IMR-90 (cell line): ENCODE results near the gene PDGFA. TPM values are rescaled to one million over a fixed set of nuclear protein-coding genes. Genes with fewer than 3 reads are reported as not detected.
A peak's percentile ranks its signal among the peaks of the same experiment; 100 is the strongest.

Source experiments
- ATAC-seq: fragments of 200-7000 bp; cut with Tn5 transposase; 2 replicates; pipeline ENCODE4 v1.9.1; 2020; ENCODE audit warnings: low read depth, mild to moderate bottlenecking, moderate library complexity
- BruUV-seq: library from RNA; stranded (reverse); fragments of 400-500 nt; replicated peaks from 2 replicates; lab custom pipeline; 2021; lab: Mats Ljungman, UMichigan
- CTCF ChIA-PET: fragments of 300-600 bp; formaldehyde crosslinking; extraction: SDS; loops from one replicate; lab custom pipeline; 2021; ENCODE audit warnings: antibody characterized with exemption; lab: Yijun Ruan, JAX
- POLR2A ChIA-PET: fragments of 300-600 bp; sonication (Branson Sonifier 250); formaldehyde crosslinking; loops from one replicate; lab custom pipeline; 2022; ENCODE audit warnings: antibody characterized with exemption; ENCODE audit not compliant: unreplicated experiment; lab: Charles Lee
- DNase-seq: peaks from one replicate; pipeline ENCODE4 v3.0.0; 2013
- H2AFZ ChIP-seq: replicated peaks from 2 replicates; pipeline ENCODE3; 2013; ENCODE audit warnings: low read length, mild to moderate bottlenecking; ENCODE audit not compliant: poor library complexity
- H2AK5ac ChIP-seq: 2 replicates; pipeline ENCODE4 v1.6.1; 2013; ENCODE audit warnings: low read depth, low read length, inconsistent platforms
- H2AK9ac ChIP-seq: replicated peaks from 2 replicates; pipeline ENCODE3; 2013; ENCODE audit warnings: mild to moderate bottlenecking, low read depth, low read length, moderate library complexity; ENCODE audit not compliant: poor library complexity
- H2BK120ac ChIP-seq: 2 replicates; pipeline ENCODE4 v1.6.1; 2013; ENCODE audit warnings: low read depth, low read length, inconsistent platforms
- H2BK15ac ChIP-seq: 3 replicates; pipeline ENCODE4 v1.6.1; 2013; ENCODE audit warnings: low read depth, low read length, inconsistent platforms
- H2BK20ac ChIP-seq: 2 replicates; pipeline ENCODE4 v1.6.1; 2013; ENCODE audit warnings: low read depth, mild to moderate bottlenecking, inconsistent platforms, low read length, moderate library complexity
- H2BK5ac ChIP-seq: 2 replicates; pipeline ENCODE4 v1.6.1; 2013; ENCODE audit warnings: mild to moderate bottlenecking, low read depth, low read length, inconsistent platforms; ENCODE audit not compliant: poor library complexity, severe bottlenecking
- H3K14ac ChIP-seq: replicated peaks from 2 replicates; pipeline ENCODE4 v1.6.1; 2013; ENCODE audit warnings: low read depth, low read length, inconsistent platforms
- H3K18ac ChIP-seq: 2 replicates; pipeline ENCODE4 v1.6.1; 2013; ENCODE audit warnings: low read depth, low read length, control low read depth
- H3K23ac ChIP-seq: 2 replicates; pipeline ENCODE4 v1.6.1; 2013; ENCODE audit warnings: low read depth, low read length, inconsistent platforms
- H3K27ac ChIP-seq: 2 replicates; pipeline ENCODE4 v1.5.1; 2013; ENCODE audit warnings: mild to moderate bottlenecking, control low read depth, low read length; ENCODE audit not compliant: insufficient read depth
- H3K27me3 ChIP-seq: 2 replicates; pipeline ENCODE4 v1.6.1; 2013; ENCODE audit warnings: low read length; ENCODE audit not compliant: control insufficient read depth, insufficient read depth
- H3K36me3 ChIP-seq: 2 replicates; pipeline ENCODE4 v1.6.1; 2013; ENCODE audit warnings: low read length, mixed read lengths; ENCODE audit not compliant: control insufficient read depth, insufficient read depth
- H3K4ac ChIP-seq: 2 replicates; pipeline ENCODE4 v1.6.1; 2013; ENCODE audit warnings: low read depth, low read length, inconsistent platforms
- H3K4me1 ChIP-seq: 2 replicates; pipeline ENCODE4 v1.6.1; 2013; ENCODE audit warnings: low read length, mixed read lengths; ENCODE audit not compliant: control insufficient read depth, insufficient read depth
- H3K4me2 ChIP-seq: 2 replicates; pipeline ENCODE4 v1.6.1; 2013; ENCODE audit warnings: low read depth, mild to moderate bottlenecking, control low read depth, low read length, moderate library complexity
- H3K4me3 ChIP-seq: 2 replicates; pipeline ENCODE4 v1.5.1; 2013; ENCODE audit warnings: low read depth, mild to moderate bottlenecking, control low read depth, low read length, moderate library complexity; ENCODE audit not compliant: insufficient read depth
- H3K56ac ChIP-seq: 2 replicates; pipeline ENCODE4 v1.6.1; 2013; ENCODE audit warnings: low read length, inconsistent platforms; ENCODE audit not compliant: insufficient read depth; ENCODE audit errors: extremely low read depth
- H3K79me1 ChIP-seq, 2 experiments: 2 replicates each; pipeline ENCODE4 v1.6.1; 2013; ENCODE audit warnings: low read length in 2 of 2, inconsistent platforms in 1 of 2, low read depth in 1 of 2
- H3K9ac ChIP-seq: 2 replicates; pipeline ENCODE4 v1.6.1; 2013; ENCODE audit warnings: low read depth, low read length, control low read depth
- H3K9me1 ChIP-seq: 2 replicates; pipeline ENCODE4 v1.6.1; 2013; ENCODE audit warnings: low read length, inconsistent platforms; ENCODE audit not compliant: insufficient read depth
- H3K9me3 ChIP-seq: 2 replicates; pipeline ENCODE4 v1.6.1; 2013; ENCODE audit warnings: low read length; ENCODE audit not compliant: control insufficient read depth, insufficient read depth
- H4K20me1 ChIP-seq: 2 replicates; pipeline ENCODE4 v1.6.1; 2013; ENCODE audit warnings: low read length, inconsistent platforms; ENCODE audit not compliant: insufficient read depth
- H4K5ac ChIP-seq: 2 replicates; pipeline ENCODE4 v1.6.1; 2013; ENCODE audit warnings: mild to moderate bottlenecking, low read depth, low read length, control low read depth
- H4K8ac ChIP-seq, 2 experiments: 2 replicates each; pipeline ENCODE4 v1.6.1; 2013; ENCODE audit warnings: low read depth in 2 of 2, low read length in 2 of 2, control low read depth in 1 of 2, inconsistent platforms in 1 of 2
- H4K91ac ChIP-seq: 2 replicates; pipeline ENCODE4 v1.6.1; 2013; ENCODE audit warnings: low read depth, low read length, inconsistent platforms; ENCODE audit not compliant: insufficient read depth
- CEBPB ChIP-seq: IDR thresholded peaks from 2 replicates; pipeline ENCODE4 v1.6.1; 2012; ENCODE audit warnings: low read depth, low read length, improper control_type of control experiment
- MAZ ChIP-seq: IDR thresholded peaks from 2 replicates; pipeline ENCODE4 v1.6.1; 2012; ENCODE audit warnings: low read depth, mild to moderate bottlenecking, low read length, improper control_type of control experiment, moderate library complexity, borderline replicate concordance
- MXI1 ChIP-seq: IDR thresholded peaks from 2 replicates; pipeline ENCODE4 v1.6.1; 2012; ENCODE audit warnings: low read depth, mild to moderate bottlenecking, low read length, moderate library complexity, borderline replicate concordance
- POLR2A ChIP-seq: IDR thresholded peaks from 2 replicates; pipeline ENCODE4 v1.6.1; 2012; ENCODE audit warnings: mild to moderate bottlenecking, low read depth, low read length
- SMC3 ChIP-seq: fragments of 150-350 bp; IDR thresholded peaks from 2 replicates; pipeline ENCODE4 v1.6.1; 2016; ENCODE audit warnings: low read depth, mild to moderate bottlenecking, antibody characterized with exemption, low read length, moderate library complexity
- WGBS, 2 experiments: methylation state at CpG; one replicate each; pipeline versions ENCODE4 v1.1.5 to v1.1.7; 2013; ENCODE audit warnings: missing lambda C conversion rate in 2 of 2; ENCODE audit not compliant: insufficient read length in 1 of 2; ENCODE audit errors: extremely low coverage in 2 of 2; 5-methylcytosine and 5-hydroxymethylcytosine counted together
- dilution Hi-C: fragments of 300-500 bp; cut with HindIII; formaldehyde crosslinking; loops from one replicate; pipeline ENCODE4 v1.14.3; 2018; ENCODE audit warnings: low sequenced_read_pairs; ENCODE audit not compliant: unreplicated experiment
- in situ Hi-C: fragments of 300-500 bp; cut with MboI; formaldehyde crosslinking; loops from 3 replicates; pipeline ENCODE4 v1.14.3; 2019; ENCODE audit warnings: low sequenced_read_pairs, inconsistent platforms, mixed read lengths
- intact Hi-C: fragments of 100-400 bp; cut with micrococcal nuclease; formaldehyde crosslinking; loops from 2 replicates; pipeline ENCODE4 v1.10.0; 2022
- polyA plus RNA-seq, 3 experiments: library from polyadenylated mRNA; depleted of rRNA; stranded (reverse); fragments of >200 nt; gene quantifications; 2 replicates each; pipeline ENCODE4 v1.2.3, GENCODE V29; 2012; ENCODE audit warnings: low replicate concordance in 1 of 3
- total RNA-seq: library from RNA; depleted of rRNA; stranded (reverse); fragments of >200 nt; gene quantifications from 2 replicates; pipeline ENCODE4 v1.2.3, GENCODE V29; 2012
- TF ChIP-seq, protein P1 (sequence below): conservative IDR thresholded peaks from 2 replicates; pipeline ENCODE4 v1.5.1; 2012; ENCODE audit warnings: mild to moderate bottlenecking, low read depth, low read length, improper control_type of control experiment
- TF ChIP-seq, protein P2 (sequence below): fragments of 150-350 bp; IDR thresholded peaks from 2 replicates; pipeline ENCODE4 v1.6.1; 2016; ENCODE audit warnings: low read depth, mild to moderate bottlenecking, low read length, moderate library complexity, borderline replicate concordance

The PDGFA gene
- total and polyA plus RNA-seq, 2 of the 4 experiments (the other 2 are of a cell fraction): 3.3 to 3.8 TPM

DNA sequence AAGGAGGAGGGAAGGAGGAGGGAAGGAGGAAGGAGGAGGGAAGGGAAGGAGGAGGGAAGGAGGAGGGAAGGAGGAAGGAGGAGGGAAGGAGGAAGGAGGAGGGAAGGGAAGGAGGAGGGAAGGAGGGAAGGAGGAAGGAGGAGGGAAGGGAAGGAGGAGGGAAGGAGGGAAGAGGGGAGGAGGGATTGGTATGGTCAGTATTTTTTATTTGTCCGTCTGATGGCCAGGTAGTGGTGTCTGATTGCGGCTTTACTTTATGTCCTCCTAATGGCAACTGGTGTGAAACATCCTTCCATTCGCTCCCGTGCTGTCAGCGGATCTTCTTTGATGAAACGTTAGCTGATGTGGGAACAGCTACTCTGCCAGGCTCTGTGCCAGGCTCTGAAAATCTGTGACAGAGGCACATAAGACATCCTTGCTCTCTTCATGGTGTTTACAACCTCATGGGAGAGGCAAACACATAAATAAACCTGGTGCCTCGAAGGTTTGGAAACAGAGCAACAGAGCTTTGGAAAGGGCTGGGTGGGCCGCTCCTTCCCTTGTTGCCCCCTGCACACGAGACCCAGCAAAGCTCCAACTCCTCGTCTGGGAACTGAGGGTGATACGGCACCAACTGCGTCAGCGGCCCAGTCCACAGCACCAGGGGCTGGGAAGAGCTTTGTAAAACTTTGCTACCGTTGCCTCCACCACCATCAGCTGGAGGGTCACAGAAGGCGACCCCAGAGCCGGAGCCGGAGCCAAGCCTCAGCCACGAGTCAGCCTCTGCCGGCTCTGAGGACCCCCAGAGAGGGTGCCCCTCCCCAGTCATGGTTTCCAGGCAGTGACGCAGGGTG lies 40.3 kb downstream of the PDGFA start:
- no peak overlapping the region for H2BK15ac ChIP-seq
- no peak overlapping the region for H3K56ac ChIP-seq
- in situ Hi-C loops (no loop called here), dilution Hi-C loops (no loop called here), intact Hi-C loops (no loop called here)
- peaks cover 35% of the 10 kb centered on the region for H3K27me3 ChIP-seq
- H2BK5ac ChIP-seq: no peak overlapping the region
- no peaks in the 10 kb centered on the region for H3K36me3 ChIP-seq
- no peaks in the 10 kb centered on the region for H3K9me1 ChIP-seq
- no peak overlapping the region for H4K8ac ChIP-seq
- H3K4me2 ChIP-seq: no peak overlapping the region
- H2BK120ac ChIP-seq: no peak overlapping the region
- peaks cover 5% of the 10 kb centered on the region; the same call in 1 of the 2 replicates for H3K4me1 ChIP-seq
- no peak overlapping the region for H3K27ac ChIP-seq
- H4K91ac ChIP-seq: no peak overlapping the region
- ATAC-seq: no peak
- TF ChIP-seq MXI1 (no peak), POLR2A (no peak), CEBPB (no peak), MAZ (no peak), SMC3 (no peak)
- TF ChIP-seq, protein P1, sequence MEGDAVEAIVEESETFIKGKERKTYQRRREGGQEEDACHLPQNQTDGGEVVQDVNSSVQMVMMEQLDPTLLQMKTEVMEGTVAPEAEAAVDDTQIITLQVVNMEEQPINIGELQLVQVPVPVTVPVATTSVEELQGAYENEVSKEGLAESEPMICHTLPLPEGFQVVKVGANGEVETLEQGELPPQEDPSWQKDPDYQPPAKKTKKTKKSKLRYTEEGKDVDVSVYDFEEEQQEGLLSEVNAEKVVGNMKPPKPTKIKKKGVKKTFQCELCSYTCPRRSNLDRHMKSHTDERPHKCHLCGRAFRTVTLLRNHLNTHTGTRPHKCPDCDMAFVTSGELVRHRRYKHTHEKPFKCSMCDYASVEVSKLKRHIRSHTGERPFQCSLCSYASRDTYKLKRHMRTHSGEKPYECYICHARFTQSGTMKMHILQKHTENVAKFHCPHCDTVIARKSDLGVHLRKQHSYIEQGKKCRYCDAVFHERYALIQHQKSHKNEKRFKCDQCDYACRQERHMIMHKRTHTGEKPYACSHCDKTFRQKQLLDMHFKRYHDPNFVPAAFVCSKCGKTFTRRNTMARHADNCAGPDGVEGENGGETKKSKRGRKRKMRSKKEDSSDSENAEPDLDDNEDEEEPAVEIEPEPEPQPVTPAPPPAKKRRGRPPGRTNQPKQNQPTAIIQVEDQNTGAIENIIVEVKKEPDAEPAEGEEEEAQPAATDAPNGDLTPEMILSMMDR: no peak
- TF ChIP-seq, protein P2, sequence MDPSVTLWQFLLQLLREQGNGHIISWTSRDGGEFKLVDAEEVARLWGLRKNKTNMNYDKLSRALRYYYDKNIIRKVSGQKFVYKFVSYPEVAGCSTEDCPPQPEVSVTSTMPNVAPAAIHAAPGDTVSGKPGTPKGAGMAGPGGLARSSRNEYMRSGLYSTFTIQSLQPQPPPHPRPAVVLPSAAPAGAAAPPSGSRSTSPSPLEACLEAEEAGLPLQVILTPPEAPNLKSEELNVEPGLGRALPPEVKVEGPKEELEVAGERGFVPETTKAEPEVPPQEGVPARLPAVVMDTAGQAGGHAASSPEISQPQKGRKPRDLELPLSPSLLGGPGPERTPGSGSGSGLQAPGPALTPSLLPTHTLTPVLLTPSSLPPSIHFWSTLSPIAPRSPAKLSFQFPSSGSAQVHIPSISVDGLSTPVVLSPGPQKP: no peak
- no peak overlapping the region for H2AK5ac ChIP-seq
- no TSS peak for BruUV-seq
- H4K20me1 ChIP-seq: no peaks in the 10 kb centered on the region
- H3K79me1 ChIP-seq: no peaks in the 10 kb centered on the region
- no peak overlapping the region for H3K23ac ChIP-seq
- H3K4ac ChIP-seq: no peak overlapping the region
- WGBS, 2 experiments: 33% methylated on average over 8 of the region's 20 CpGs; no CpG with 5 or more reads in 1 of the 2 experiments
- no peak overlapping the region for H2BK20ac ChIP-seq
- H3K9me3 ChIP-seq: peaks cover 6% of the 10 kb centered on the region
- no peak overlapping the region for H3K4me3 ChIP-seq
- peak; percentile 19 for DNase-seq
- no peak overlapping the region for H3K18ac ChIP-seq
- H2AFZ ChIP-seq: no peak overlapping the region
- ChIA-PET CTCF (no interaction called here), POLR2A (no interaction called here)
- no peak overlapping the region for H3K14ac ChIP-seq
- no peak overlapping the region for H3K9ac ChIP-seq
- no peak overlapping the region for H2AK9ac ChIP-seq
- no peak overlapping the region for H4K5ac ChIP-seq
